HepG2 (cell line): ENCODE data around the gene NCOA5. TPM values are rescaled to one million over a fixed set of nuclear protein-coding genes. Genes with fewer than 3 reads are reported as not detected.

ENCODE experiments used
- DNMT1 ChIP-seq: sonication (generic); formaldehyde crosslinking; IDR thresholded peaks from 2 replicates; pipeline ENCODE4 v1.5.1; 2020; ENCODE audit warnings: mild to moderate bottlenecking, missing genetic modification reagents
- KDM2A ChIP-seq: sonication (generic); formaldehyde crosslinking; IDR thresholded peaks from 2 replicates; pipeline ENCODE4 v1.4.0; 2020; ENCODE audit warnings: low read depth, missing genetic modification reagents, borderline replicate concordance
- RCOR2 ChIP-seq: IDR thresholded peaks from 2 replicates; pipeline ENCODE4 v1.6.1; 2016; ENCODE audit warnings: missing biosample characterization, missing genetic modification reagents
- SKIL ChIP-seq: sonication (generic); formaldehyde crosslinking; IDR thresholded peaks from 2 replicates; pipeline ENCODE4 v1.8.0; 2022; ENCODE audit warnings: missing genetic modification reagents, mild to moderate bottlenecking, moderate library complexity, borderline replicate concordance
- SRSF4 ChIP-seq: fragments of 200-400 bp; formaldehyde crosslinking; IDR thresholded peaks from one replicate; pipeline ENCODE4 v1.6.1; 2018; ENCODE audit warnings: mild to moderate bottlenecking, low read depth, low read length, moderate library complexity; ENCODE audit not compliant: poor library complexity, severe bottlenecking
- STAG1 ChIP-seq: sonication (generic); formaldehyde crosslinking; IDR thresholded peaks from 2 replicates; pipeline ENCODE4 v1.4.0; 2020; ENCODE audit warnings: missing genetic modification reagents
- ZBTB33 ChIP-seq: sonication (generic); formaldehyde crosslinking; IDR thresholded peaks from 2 replicates; pipeline ENCODE4 v1.4.0; 2020; ENCODE audit warnings: missing genetic modification reagents
- ZNF274 ChIP-seq: sonication (generic); formaldehyde crosslinking; IDR thresholded peaks from 2 replicates; pipeline ENCODE4 v1.5.1; 2020; ENCODE audit warnings: mild to moderate bottlenecking, missing genetic modification reagents
- ZNF280B ChIP-seq: sonication (generic); formaldehyde crosslinking; IDR thresholded peaks from 2 replicates; pipeline ENCODE4 v1.5.0; 2020; ENCODE audit warnings: missing genetic modification reagents, mild to moderate bottlenecking, borderline replicate concordance
- ZNF407 ChIP-seq: sonication (generic); formaldehyde crosslinking; IDR thresholded peaks from one replicate; pipeline ENCODE4 v1.5.1; 2020; ENCODE audit warnings: mild to moderate bottlenecking, missing genetic modification reagents; ENCODE audit errors: not compliant biosample characterization
- ZNF44 ChIP-seq: sonication (generic); formaldehyde crosslinking; IDR thresholded peaks from 2 replicates; pipeline ENCODE4 v1.5.1; 2020; ENCODE audit warnings: mild to moderate bottlenecking, missing genetic modification reagents
- ZSCAN25 ChIP-seq: sonication (generic); formaldehyde crosslinking; IDR thresholded peaks from 2 replicates; pipeline ENCODE4 v1.8.0; 2022; ENCODE audit warnings: mild to moderate bottlenecking, missing genetic modification reagents
- polyA plus RNA-seq, 8 experiments: library from polyadenylated mRNA; depleted of rRNA in 3 of 8; stranded (reverse) in 7 of 8; unstranded in 1 of 8; fragments of >200 nt; fragmentation: Illumina TruSeq in 4 of 8; extraction: Trizol in 4 of 8; gene quantifications; 2 replicates each; pipeline versions ENCODE4 v1.2.1 to v1.2.3, GENCODE V29; 2011 to 2016; ENCODE audit warnings: low read depth in 4 of 8, missing spikeins in 1 of 8, mixed read lengths in 1 of 8; ENCODE audit not compliant: insufficient read depth in 1 of 8
- total RNA-seq, 5 experiments: library from RNA; depleted of rRNA; stranded (reverse); fragments of >200 nt; fragmentation: Illumina TruSeq; extraction: Trizol; gene quantifications; 2 replicates each; pipeline ENCODE4 v1.2.3, GENCODE V29; 2016; ENCODE audit warnings: low read depth in 1 of 5

NCOA5 gene
- total and polyA plus RNA-seq, 2 of the 13 experiments (the other 11 are each of a cell fraction or from before 2014, with no cell fraction given): 16.5 to 28.4 TPM

GRCh38 chr20:46099491-46100287 is 9.9 kb upstream of the NCOA5 start (continued):
- peak; percentile 37 for TF ChIP-seq ZNF407 (CRISPR knock-in tag)
- TF ChIP-seq RCOR2 (CRISPR knock-in tag): no peak
- TF ChIP-seq STAG1: peak; percentile 61
- 0 out of 2 replicates have a peak, but pooled peaks have one; percentile 60 for TF ChIP-seq DNMT1 (CRISPR knock-in tag)
- no peak for TF ChIP-seq SRSF4
- TF ChIP-seq ZSCAN25 (CRISPR knock-in tag): 0 out of 2 replicates have a peak, but pooled peaks have one; percentile 25
- peak; percentile 34; the same call in 1 of the 2 replicates for TF ChIP-seq ZBTB33 (CRISPR knock-in tag)
- TF ChIP-seq ZNF274 (CRISPR knock-in tag): peak; percentile 90; the same call in 1 of the 2 replicates
- TF ChIP-seq ZNF280B (CRISPR knock-in tag): 0 out of 2 replicates have a peak, but pooled peaks have one; percentile 30
- peak; percentile 48; the same call in 1 of the 2 replicates for TF ChIP-seq KDM2A (CRISPR knock-in tag)
- no peak for TF ChIP-seq ZNF44 (CRISPR knock-in tag)
- TF ChIP-seq SKIL: no peak
